Loucy (cell line): ENCODE results near the gene HCST.

Source experiments
- H2AFZ ChIP-seq: fragments of 200-600 bp; sonication (generic); 2 replicates; pipeline ENCODE4 v1.6.0; 2016; ENCODE audit warnings: antibody characterized with exemption, mild to moderate bottlenecking, low read length, moderate library complexity
- H3F3A ChIP-seq: fragments of 200-600 bp; 2 replicates; pipeline ENCODE4 v1.6.0; 2016; ENCODE audit warnings: antibody characterized with exemption, low read depth, mild to moderate bottlenecking
- H3K27me3 ChIP-seq: fragments of 200-600 bp; sonication (generic); 2 replicates; pipeline ENCODE4 v1.6.1; 2014; ENCODE audit warnings: low read length, mild to moderate bottlenecking; ENCODE audit not compliant: insufficient read depth, poor library complexity, severe bottlenecking
- H3K36me3 ChIP-seq: fragments of 200-600 bp; sonication (generic); 2 replicates; pipeline ENCODE4 v1.6.1; 2016; ENCODE audit warnings: low read length; ENCODE audit not compliant: insufficient read depth
- H3K4me1 ChIP-seq: fragments of 200-600 bp; sonication (generic); 2 replicates; pipeline ENCODE4 v1.5.1; 2014; ENCODE audit warnings: low read length, mild to moderate bottlenecking; ENCODE audit not compliant: insufficient read depth, poor library complexity, severe bottlenecking
- H3K4me2 ChIP-seq: fragments of 200-600 bp; sonication (generic); 2 replicates; pipeline ENCODE4 v1.6.0; 2014; ENCODE audit warnings: antibody characterized with exemption, low read length, low read depth, mild to moderate bottlenecking; ENCODE audit not compliant: poor library complexity, severe bottlenecking
- H3K4me3 ChIP-seq: fragments of 200-600 bp; sonication (generic); 2 replicates; pipeline ENCODE4 v1.5.1; 2014; ENCODE audit warnings: low read length, mild to moderate bottlenecking, mixed read lengths; ENCODE audit not compliant: poor library complexity, severe bottlenecking
- H3K79me2 ChIP-seq: fragments of 200-600 bp; sonication (generic); 2 replicates; pipeline ENCODE4 v1.6.1; 2014; ENCODE audit warnings: low read length; ENCODE audit not compliant: insufficient read depth
- H3K9ac ChIP-seq: fragments of 200-600 bp; sonication (generic); 2 replicates; pipeline ENCODE4 v1.6.0; 2014; ENCODE audit warnings: mild to moderate bottlenecking, low read depth, low read length, moderate library complexity; ENCODE audit not compliant: poor library complexity, severe bottlenecking
- H3K9me2 ChIP-seq: fragments of 200-600 bp; sonication (generic); replicated peaks from 2 replicates; pipeline ENCODE4 v1.6.1; 2016; ENCODE audit warnings: low read depth, low read length, mixed read lengths
- H3K9me3 ChIP-seq: fragments of 200-600 bp; sonication (generic); 2 replicates; pipeline ENCODE4 v1.6.1; 2014; ENCODE audit warnings: mild to moderate bottlenecking, antibody characterized with exemption, low read length, low read depth; ENCODE audit not compliant: insufficient read depth
- H4K20me1 ChIP-seq: fragments of 200-600 bp; sonication (generic); 2 replicates; pipeline ENCODE4 v1.6.0; 2014; ENCODE audit warnings: antibody characterized with exemption, low read length, mild to moderate bottlenecking; ENCODE audit not compliant: insufficient read depth, poor library complexity, severe bottlenecking
- EZH2phosphoT487 ChIP-seq: fragments of 200-600 bp; IDR thresholded peaks from 2 replicates; pipeline ENCODE4 v1.6.1; 2018; ENCODE audit warnings: antibody characterized with exemption, mild to moderate bottlenecking, moderate library complexity, borderline replicate concordance
- TF ChIP-seq, protein P1 (sequence below): fragments of 200-600 bp; sonication (generic); conservative IDR thresholded peaks from 2 replicates; pipeline ENCODE4 v1.5.1; 2014; ENCODE audit warnings: mild to moderate bottlenecking, antibody characterized with exemption, low read length

HCST gene

GRCh38 chr19:35949131-35949530 lies 46.8 kb downstream of the HCST start:
- Histone ChIP-seq H2AFZ (no peak overlapping the region), H3K9me2 (no peaks in the 10 kb centered on the region), H3K4me3 (no peak overlapping the region), H3K4me1 (peaks cover 21% of the 10 kb centered on the region), H3K36me3 (no peaks in the 10 kb centered on the region), H4K20me1 (no peaks in the 10 kb centered on the region), H3F3A (peaks cover 7% of the 10 kb centered on the region; the same call in 1 of the 2 replicates), H3K79me2 (no peaks in the 10 kb centered on the region), H3K4me2 (no peak overlapping the region), H3K9me3 (no peaks in the 10 kb centered on the region), H3K27me3 (no peaks in the 10 kb centered on the region), H3K9ac (no peak overlapping the region)
- no peak for TF ChIP-seq EZH2phosphoT487
- TF ChIP-seq, protein P1, sequence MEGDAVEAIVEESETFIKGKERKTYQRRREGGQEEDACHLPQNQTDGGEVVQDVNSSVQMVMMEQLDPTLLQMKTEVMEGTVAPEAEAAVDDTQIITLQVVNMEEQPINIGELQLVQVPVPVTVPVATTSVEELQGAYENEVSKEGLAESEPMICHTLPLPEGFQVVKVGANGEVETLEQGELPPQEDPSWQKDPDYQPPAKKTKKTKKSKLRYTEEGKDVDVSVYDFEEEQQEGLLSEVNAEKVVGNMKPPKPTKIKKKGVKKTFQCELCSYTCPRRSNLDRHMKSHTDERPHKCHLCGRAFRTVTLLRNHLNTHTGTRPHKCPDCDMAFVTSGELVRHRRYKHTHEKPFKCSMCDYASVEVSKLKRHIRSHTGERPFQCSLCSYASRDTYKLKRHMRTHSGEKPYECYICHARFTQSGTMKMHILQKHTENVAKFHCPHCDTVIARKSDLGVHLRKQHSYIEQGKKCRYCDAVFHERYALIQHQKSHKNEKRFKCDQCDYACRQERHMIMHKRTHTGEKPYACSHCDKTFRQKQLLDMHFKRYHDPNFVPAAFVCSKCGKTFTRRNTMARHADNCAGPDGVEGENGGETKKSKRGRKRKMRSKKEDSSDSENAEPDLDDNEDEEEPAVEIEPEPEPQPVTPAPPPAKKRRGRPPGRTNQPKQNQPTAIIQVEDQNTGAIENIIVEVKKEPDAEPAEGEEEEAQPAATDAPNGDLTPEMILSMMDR: no peak
